ENCODE results near the gene ZNHIT2. TPM values are rescaled to one million over a fixed set of nuclear protein-coding genes. Genes with fewer than 3 reads are reported as not detected.

ZNHIT2 gene
- total and polyA plus RNA-seq, 2 of the 8 experiments (the other 6 are each of a cell fraction or from before 2014, with no cell fraction given) = 13.0 to 16.1 TPM

DNA sequence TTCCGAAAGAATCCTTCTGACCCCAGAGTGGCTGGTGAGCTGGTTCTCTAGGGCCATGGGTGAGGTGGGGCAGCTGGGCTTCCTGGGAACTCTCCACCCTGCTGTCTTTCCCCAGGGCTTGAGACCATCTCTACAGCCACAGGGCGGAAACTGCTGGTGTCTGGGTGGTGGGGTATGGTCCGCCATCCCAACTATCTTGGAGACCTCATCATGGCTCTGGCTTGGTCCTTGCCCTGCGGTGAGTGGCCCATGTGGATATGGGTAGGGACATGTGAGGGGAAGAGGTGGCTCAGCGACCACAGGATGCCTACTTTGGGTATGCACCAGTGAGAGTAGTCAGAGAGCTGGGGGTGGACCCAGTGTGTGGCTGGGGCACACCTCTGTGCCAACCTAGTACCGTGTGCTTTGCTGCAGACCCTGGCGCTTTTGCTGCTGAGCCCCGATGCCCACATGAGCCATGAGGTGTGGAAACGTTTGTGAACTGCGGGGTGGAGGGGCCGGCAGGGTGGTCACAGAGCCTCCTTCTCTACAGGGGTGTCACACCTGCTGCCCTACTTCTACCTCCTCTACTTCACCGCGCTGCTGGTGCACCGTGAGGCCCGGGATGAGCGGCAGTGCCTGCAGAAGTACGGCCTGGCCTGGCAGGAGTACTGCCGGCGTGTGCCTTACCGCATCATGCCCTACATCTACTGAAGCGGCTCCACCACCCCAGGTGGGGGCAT lies 2.0 kb downstream of the ZNHIT2 start:
- Histone ChIP-seq H3K9ac (replicated peaks in 1 of 4; ENCODE audit: extremely low read depth in 1 of 4, low read depth in 3 of 4, low read length in 3 of 4) (no peak overlapping the region), H2BK12ac (ENCODE audit: low read depth, low read length) (no peak overlapping the region), H3K36me3 (ENCODE audit: control insufficient read depth in 2 of 4, insufficient read depth in 4 of 4, low read length in 3 of 4) (peaks cover 8 to 27% (median 12%) of the 10 kb centered on the region in 4 experiments; a peak in 7 of 8 replicates), H2BK15ac (ENCODE audit: low read length) (peak overlapping the region; percentile 50; the same call in 1 of the 2 replicates), H3K18ac (ENCODE audit: extremely low read depth, low read length) (no peak overlapping the region), H3K4me2 (ENCODE audit: insufficient read depth in 1 of 2, low read depth in 2 of 2, low read length in 2 of 2) (peak overlapping the region in 1 of 2 experiments; percentile 80; a peak in 1 of 4 replicates), H4K5ac (ENCODE audit: insufficient read length, low read depth, low read length) (no peak overlapping the region), H3K4me3 (ENCODE audit: extremely low read depth in 1 of 4, insufficient read depth in 2 of 4, low read depth in 3 of 4, low read length in 4 of 4) (no peak overlapping the region), H4K20me1 (replicated peaks in 1 of 2; ENCODE audit: control insufficient read depth in 1 of 2, insufficient read depth in 2 of 2, low read length in 2 of 2) (peaks cover 4 to 14% of the 10 kb centered on the region in 2 experiments), H2BK120ac (replicated peaks; ENCODE audit: low read depth, low read length) (no peak overlapping the region), H3K9me3 (ENCODE audit: insufficient read depth in 2 of 2, low read depth in 1 of 2, low read length in 1 of 2) (no peaks in the 10 kb centered on the region), H2BK20ac (ENCODE audit: low read length) (no peak overlapping the region), H3K79me1 (ENCODE audit: low read depth, low read length) (peaks cover 8% of the 10 kb centered on the region), H3K27ac (ENCODE audit: low read depth, low read length) (no peak overlapping the region), H3K27me3 (replicated peaks in 1 of 4; ENCODE audit: control insufficient read depth in 3 of 4, extremely low read depth in 1 of 4, insufficient read depth in 3 of 4, low read length in 3 of 4) (no peaks in the 10 kb centered on the region), H3K79me2 (ENCODE audit: control insufficient read depth in 1 of 2, insufficient read depth in 2 of 2, low read length in 2 of 2) (peaks cover 0 to 13% of the 10 kb centered on the region in 2 experiments; a peak in 1 of 4 replicates), H3K14ac (ENCODE audit: insufficient read length) (no peak overlapping the region), H2AFZ (ENCODE audit: low read length) (no peak overlapping the region), H3K4ac (replicated peaks; ENCODE audit: insufficient read length, low read depth, low read length) (no peak overlapping the region), H4K8ac (ENCODE audit: extremely low read depth, insufficient read depth, low read length) (no peak overlapping the region), H3K56ac (replicated peaks; ENCODE audit: insufficient read length, low read depth, low read length) (no peak overlapping the region), H3K23me2 (ENCODE audit: low read depth, low read length) (peaks cover 17% of the 10 kb centered on the region; the same call in 1 of the 2 replicates), H2BK5ac (ENCODE audit: low read depth, low read length) (no peak overlapping the region), H4K91ac (replicated peaks; ENCODE audit: insufficient read length, low read length) (peak overlapping the region; percentile 17), H3K23ac (ENCODE audit: insufficient read length) (no peak overlapping the region), H3K4me1 (replicated peaks in 1 of 4; ENCODE audit: control insufficient read depth in 3 of 4, insufficient read depth in 4 of 4, low read length in 3 of 4) (peaks cover 2 to 24% (median 18%) of the 10 kb centered on the region in 4 experiments), H2AK5ac (ENCODE audit: low read depth, low read length) (no peak overlapping the region)
- TF ChIP-seq SUZ12 (IDR thresholded peaks at IDR 0.05; ENCODE audit: low read length) (no peak), SP4 (IDR thresholded peaks at IDR 0.05; ENCODE audit: low read length) (no peak), BCL11A (IDR thresholded peaks at IDR 0.05; ENCODE audit: low read depth in 2 of 2, low read length in 2 of 2) (no peak), POLR2A (IDR thresholded peaks at IDR 0.05; ENCODE audit: control extremely low read depth in 1 of 2, low read depth in 2 of 2, low read length in 2 of 2) (peak in 1 of 2 experiments; percentile 43; a peak in 1 of 3 replicates), POLR2AphosphoS5 (IDR thresholded peaks at IDR 0.05; ENCODE audit: low read depth, low read length) (peak; percentile 24)
- TF ChIP-seq, protein P1, sequence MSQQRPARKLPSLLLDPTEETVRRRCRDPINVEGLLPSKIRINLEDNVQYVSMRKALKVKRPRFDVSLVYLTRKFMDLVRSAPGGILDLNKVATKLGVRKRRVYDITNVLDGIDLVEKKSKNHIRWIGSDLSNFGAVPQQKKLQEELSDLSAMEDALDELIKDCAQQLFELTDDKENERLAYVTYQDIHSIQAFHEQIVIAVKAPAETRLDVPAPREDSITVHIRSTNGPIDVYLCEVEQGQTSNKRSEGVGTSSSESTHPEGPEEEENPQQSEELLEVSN (IDR thresholded peaks at IDR 0.05) = no peak
- WGBS, 2 experiments (ENCODE audit: extremely low coverage in 1 of 2, insufficient coverage in 1 of 2, insufficient read length in 1 of 2, insufficient replicate concordance in 2 of 2, low coverage in 1 of 2, low lambda C conversion rate in 2 of 2, missing lambda C conversion rate in 1 of 2) = 96% methylated on average over 20 of the region's 21 CpGs; no CpG with 5 or more reads in 1 of the 2 experiments
- DNase-seq (ENCODE audit: low read depth in 1 of 2, low spot score in 2 of 2) (no peak), FAIRE-seq (no peak)
- POLR2A ChIA-PET (ENCODE audit: partially characterized antibody) = interaction anchor here (0.8 to 17.4 kb wide), 15 partner anchors 8 to 371 kb away, joined by 3 to 305 read pairs (median 5); partner anchors contain the start of genes ARL2, CAPN1, MAP4K2 and RASGRP2
- CTCF ChIA-PET (ENCODE audit: partially characterized antibody) = interaction anchor here (1.2 kb wide), 1 partner anchor 37 kb away, joined by 3 read pairs; no protein-coding TSS in a partner anchor
